Measurements from ENCODE around the gene NUP107.
A peak's percentile ranks its signal among the peaks of the same experiment; 100 is the strongest.

NUP107 gene

DNA sequence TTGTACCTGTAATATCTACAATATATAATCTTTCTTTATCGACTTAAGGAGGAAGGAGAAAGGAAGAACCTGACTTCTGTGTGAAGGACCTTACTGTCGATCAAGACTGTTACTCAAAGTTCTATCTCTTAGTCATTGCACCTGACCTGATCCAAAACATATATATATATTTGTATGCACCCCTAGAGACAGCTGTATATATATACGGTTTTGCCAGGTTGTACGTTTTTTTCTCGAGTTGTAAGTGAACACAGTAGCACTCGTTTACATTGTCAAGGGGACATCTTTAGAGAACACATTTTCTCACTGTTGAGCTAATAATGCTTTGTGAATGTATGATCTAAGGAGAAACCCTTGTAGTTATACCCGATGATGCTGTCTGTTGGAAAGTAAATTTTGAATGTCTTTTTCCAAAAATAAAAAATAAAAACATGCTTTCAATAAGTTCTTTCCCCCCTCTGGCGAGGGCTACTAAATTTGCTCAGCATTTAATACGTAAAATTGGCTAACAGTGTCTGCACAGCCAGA lies 58.7 kb downstream of the NUP107 start:
- peak in 1 of 2 donors; percentile 63 for DNase-seq

DNA sequence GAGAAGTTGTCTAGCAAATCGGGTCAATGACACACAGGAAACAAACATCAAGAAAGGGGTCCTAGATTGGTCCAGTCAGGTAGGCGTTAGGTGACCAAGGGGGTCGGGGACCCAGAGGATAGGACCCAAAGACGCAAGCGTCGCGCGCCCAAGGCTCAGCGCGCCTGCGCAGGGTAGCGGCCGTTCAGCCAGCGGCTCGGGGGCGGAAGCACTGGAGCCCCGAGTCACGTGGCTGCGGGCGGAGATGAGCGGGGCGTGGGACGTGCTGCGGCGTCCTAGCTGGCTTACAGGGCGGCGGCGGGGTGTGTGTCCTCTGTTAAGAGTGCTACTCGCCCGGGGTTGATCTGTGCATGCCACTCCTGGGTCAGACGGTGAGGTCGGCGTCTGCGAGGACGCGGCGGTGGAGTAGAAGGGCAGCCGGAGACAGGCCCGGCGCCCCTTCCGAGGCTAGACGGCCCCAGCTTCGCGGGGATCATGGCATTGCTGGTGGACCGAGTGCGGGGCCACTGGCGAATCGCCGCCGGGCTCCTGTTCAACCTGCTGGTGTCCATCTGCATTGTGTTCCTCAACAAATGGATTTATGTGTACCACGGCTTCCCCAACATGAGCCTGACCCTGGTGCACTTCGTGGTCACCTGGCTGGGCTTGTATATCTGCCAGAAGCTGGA lies 59.3 kb downstream of the NUP107 start, which contains the start of gene SLC35E3:
Gene SLC35E3 (plus strand): TSS at position 273 of the 668 bp plus-strand sequence. CDS start 202 bp downstream, at position 475.
- peak; percentile 92 to 94 for DNase-seq

DNA sequence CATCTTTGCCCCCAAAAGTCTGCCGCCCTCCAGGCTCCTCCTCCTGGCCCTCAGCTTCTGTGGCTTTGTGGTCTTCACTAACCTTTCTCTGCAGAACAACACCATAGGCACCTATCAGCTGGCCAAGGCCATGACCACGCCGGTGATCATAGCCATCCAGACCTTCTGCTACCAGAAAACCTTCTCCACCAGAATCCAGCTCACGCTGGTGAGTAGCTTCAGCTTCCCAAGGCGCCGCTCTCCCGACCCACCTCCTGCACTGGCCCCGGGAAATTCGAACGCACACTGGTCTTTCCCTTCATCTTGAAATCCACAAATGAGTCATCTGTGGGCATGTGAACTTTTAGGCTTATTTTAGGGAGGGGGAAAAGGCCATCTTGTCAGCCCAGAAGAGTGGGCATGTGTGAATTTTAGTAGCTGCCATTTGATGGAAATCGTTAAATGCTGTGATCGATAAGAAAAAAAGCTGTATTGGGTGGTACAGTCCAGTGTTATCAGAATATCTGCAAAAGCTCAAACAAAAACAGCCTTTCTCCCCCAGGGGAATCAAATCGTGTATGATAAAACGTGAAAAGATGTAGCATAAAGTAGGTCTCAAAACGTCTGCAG lies 59.9 kb downstream of the NUP107 start:
- DNase-seq: peak; percentile 34 to 67

DNA sequence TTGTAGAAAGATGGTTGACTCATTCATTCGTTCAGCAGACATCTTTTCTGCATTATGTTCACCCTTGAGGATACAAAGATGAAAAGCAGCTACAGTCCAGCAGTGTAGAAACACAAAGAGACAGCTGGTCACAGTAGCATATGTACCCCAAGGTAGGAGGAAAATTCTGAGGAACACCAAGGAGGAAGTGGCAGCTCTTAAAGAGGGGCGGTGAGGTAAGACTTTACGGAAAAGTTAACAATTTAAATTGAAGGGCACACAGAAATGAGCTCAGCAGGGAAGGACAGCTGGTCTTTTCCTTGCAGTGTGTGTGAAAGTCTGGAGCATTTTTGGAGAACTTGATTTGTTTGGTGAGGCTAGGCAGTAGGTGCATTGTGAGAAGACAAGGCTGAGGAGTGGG lies 62.7 kb downstream of the NUP107 start:
- no peak for DNase-seq

DNA sequence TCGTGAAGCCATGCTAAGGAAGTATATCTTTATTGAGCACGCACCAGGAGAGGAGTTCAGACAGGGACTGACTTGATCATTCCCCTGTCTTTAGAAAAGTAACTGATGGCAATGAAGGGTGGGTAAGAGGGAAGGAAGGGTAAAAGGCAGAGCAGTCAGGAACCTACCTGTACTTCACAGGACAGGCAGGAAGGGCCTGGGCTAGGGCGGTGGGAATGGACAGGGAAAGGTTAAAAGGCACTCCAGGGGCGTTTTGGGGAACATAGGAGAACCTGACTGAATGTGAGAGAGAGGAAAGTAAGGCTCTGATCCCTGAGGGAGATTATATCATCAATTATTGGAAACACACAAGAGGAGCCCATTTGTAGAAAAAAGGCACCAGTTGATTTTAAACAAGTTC lies 63.1 kb downstream of the NUP107 start:
- DNase-seq: no peak

DNA sequence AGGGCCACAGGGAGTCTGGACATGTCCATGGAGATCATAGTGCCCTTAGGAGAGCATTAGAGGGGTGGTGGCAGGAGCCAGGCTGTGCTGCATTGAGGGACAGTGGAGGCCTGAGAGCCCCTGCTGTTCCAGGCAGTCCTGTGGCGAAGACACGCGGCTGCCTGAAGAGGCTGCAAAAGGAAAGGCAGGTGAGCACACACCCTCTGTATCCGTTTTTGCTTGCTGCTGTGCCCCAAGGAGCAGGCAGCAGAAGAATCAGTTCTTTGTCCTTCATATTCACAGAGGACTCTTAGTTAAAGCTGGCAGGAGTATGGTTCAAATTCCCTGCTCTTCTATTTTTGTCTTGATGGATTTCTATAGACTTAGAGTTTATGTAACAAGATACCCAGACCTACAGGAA lies 63.7 kb downstream of the NUP107 start:
- DNase-seq: no peak

DNA sequence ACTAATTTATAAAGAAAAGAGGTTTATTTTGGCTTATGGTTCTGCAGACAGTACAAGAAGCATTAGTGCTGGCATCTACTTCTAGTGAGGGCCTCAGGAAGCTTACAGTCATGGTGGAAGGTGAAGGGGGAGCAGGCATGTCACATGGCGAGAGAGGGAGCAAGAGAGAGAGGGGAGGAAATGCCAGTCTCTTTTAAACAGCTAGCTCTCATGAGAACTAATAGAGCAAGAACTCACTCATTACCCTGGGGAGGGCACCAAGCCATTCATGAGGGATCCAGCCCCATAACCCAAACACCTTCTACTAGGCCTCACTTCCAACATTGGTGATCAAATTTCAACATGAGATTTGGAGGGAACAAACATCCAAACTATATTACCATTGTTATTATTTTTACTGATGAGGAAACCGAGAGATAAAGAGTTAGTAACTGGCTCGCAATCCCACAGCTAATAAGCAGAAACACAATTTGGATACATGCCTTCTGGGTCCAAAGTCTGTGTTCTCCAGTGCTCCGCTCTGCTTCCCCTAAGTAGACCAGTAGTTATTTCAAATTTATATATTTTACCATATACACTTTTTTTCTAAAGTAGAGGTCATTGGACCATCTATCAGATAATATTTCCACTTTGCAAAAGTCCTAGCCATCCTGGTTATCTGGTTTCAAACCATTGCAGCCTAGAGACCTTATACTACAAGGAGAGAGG lies 68.9 kb downstream of the NUP107 start:
- DNase-seq: no peak

DNA sequence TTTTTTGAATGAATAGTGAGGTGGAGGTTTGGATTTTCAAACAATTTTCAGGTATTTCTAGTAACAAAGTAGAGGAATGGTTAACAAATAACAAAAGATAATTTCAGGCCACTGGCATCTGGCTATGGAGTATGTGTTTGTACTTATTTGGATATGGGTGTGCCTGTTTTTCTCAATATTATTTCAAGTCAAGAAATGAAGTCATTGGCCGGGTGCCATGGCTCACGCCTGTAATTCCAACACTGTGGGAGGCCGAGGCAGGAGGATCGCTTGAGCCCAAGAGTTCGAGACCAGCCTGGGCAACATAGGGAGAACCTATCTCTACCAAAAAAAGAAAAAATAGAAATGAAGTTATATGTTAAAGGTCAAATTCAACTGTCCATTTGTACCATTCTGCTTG lies 73.1 kb downstream of the NUP107 start:
- DNase-seq: no peak

DNA sequence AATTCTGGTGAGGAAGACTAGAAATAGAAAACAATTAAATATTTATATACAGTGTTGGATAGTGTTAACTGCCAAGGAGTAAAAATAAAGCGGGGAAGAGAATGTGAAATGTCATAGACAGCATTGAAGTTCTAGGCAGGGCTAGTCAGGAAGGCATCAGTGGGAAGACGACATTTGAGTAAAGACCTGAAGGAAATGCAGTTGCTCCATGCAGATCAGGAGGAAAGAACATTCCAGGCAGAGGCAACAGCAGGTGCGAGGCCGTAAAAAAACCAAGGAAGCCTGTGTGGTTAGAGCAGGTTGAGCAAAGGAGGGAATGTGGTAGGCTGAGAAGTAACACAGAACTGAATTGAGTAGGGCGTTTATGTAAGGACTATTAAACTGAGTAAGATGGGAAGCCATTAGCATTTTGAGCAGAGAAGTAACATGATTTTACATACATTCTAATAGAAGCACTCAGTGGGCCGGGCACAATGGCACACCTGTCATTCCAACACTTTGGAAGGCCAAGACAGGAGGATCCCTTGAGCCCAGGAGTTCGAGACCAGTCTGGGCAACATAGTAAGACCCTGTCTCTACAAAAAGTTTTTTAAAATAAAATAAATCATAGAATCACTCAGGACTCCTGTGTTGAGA lies 74.1 kb downstream of the NUP107 start:
- no peak for DNase-seq

DNA sequence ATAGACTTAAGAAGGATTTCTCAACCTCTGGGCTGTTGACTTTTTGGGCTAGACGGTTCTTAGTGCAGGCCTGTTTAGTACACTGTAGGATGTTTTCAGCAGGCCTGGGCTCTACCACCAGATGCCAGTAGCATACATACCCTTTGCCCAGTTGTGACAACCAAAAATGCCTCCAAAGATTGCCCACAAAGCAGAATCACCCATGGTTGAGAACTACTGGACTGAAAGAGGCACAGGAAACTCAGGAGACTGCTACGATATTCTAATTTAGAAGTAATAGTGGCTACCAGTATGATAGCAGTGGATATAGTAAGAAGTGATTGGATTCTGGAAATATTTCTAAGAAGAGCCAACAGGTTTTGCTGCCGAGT lies 74.6 kb downstream of the NUP107 start:
- no peak for DNase-seq

DNA sequence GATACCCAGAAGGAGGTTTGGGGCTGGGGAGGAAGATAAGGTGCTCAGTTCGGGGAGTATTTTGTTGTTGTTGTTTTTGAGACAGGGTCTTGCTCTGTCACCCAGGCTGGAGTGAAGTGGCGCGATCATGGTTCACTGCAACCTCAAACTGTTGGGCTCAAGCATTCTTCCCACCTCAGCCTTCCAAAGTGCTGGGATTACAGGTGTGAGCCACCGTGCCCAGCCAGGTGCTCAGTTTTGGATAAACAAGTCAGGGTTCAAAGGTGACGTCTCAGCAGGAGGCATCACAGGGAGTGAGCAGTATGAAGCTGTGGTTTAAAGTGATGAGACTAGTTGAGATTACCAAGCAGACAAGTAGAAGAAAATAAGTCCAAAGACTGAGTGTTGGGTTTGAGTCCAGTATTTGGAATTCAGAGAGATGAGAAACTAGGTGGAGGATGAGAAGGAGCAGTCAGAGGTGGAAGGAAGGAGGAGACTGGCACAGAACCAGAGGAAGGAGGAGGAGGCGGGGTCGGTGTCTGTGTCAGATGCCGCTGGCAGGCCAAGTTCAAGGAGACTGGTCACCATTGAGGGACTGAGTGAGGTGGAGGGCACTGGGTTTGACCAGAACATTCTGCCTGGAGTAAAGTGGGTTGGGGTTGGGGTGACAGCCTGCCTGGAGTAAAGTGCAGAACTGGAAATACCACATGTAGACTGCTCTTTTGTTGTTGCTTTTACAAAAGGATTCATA lies 75.3 kb downstream of the NUP107 start:
- no peak for DNase-seq

DNA sequence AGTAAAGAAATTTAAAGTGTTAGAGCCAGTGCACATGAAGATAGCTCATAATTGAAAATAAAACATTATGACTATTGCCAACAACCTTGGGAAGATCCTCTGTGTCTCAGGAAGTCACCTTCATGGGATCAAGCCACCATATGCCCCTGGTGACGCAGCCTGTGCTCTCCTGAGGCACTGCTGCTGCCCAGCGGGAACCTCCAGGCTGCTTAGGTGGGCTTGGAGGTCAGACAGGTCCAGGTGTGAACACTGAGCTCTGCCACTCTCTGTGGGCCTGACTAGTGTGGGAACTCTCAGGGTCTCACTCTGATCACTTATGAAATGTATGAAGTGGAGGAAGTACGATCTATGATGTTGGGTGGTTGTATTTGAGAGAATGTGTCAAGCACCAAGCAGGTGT lies 75.9 kb downstream of the NUP107 start:
- no peak for DNase-seq

DNA sequence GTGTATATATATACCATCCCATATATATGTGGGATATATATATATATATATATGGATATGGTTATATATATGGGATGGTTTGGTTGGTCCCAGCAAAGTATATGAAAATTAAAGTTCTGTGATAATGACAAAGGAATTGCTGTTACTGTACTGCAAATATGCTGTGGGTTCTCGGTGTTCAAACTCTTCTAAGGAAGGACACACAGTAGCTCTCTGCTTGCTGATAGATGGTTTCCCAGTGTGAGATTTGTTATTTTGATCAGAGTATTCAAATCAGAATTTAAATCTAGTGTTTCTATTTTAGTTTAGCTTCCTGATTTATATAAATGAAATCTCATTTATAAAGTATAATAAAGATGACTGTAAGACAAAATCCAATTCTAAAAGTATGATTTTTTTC lies 78.9 kb downstream of the NUP107 start:
- DNase-seq: no peak

DNA sequence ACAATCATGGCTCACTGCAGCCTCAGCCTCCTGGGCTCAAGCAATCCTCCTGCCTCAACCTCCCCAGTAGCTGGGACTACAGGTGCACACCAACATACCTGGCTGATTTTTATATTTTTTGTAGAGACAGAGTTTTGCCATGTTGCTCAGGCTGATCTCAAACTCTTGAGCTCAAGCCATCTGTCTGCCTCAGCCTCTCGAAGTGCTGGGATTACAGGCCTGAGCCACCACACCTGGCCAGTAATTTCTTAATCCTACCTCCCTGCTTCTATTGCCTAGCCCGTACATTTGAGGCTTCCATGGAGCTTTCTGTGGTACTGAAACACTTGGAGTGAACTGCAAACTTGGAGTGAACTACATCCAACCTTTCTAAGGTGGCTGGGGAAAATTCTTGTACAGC lies 79.9 kb downstream of the NUP107 start:
- DNase-seq: no peak

DNA sequence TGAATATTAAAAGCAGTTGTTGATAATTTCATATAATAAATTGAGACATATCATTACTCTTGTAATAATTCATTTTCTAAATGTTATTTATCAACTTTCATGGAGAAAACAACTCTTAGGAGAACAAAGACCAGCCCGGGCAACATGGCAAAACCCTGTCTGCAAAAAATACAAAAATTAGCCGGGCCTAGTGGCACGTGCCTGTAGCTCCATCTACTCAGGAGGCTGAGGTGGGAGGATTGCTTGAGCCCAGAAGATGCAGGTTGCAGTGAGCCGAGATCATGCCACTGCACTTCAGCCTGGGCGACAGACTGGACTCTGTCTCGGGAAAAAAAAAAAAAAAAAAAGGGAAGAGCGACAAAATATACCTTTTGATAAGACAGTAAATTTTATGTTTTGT lies 80.4 kb downstream of the NUP107 start:
- DNase-seq: no peak

DNA sequence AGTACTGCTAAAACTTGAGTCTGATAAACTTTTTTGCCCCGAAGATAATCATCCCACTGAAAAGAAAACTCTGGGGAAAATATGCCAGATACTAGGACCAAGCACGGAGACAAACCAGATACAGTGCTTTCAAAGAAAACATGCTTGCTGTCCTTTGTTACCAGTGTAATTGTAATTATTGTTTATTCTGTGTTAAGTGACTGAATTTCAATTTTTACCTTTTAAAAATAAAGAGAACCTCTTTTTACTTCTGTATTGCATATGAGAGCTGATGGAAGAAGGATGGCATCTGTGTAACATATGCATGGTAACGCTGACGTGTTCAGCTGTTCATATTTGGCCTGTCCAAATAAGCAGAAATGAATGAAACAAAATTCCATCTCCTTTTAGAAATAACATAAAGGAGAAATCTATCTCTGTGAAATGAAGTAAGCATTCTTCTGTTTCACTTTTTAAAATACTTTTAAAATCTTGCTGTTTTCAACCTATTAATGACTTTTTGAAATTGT lies 81.7 kb downstream of the NUP107 start:
- no peak for DNase-seq

DNA sequence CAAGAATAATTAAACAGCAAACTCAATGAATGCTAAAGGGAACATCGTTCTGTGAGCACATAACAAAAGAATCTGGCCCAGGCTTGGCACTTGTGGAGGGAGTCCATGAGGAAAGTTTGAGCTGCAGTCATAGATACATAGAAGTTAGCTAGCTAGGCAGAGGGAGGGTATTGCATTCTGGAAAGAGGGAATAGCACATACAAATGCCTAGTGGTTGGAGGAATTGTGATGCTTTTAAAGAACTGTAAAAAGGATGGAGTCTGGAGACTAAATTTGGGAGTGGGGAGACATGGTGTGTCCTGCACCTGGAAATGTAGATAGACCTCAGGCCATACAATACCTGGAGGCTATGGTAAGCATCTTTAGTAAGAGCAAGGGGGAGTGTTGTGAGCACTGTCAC lies 83.2 kb downstream of the NUP107 start:
- DNase-seq: no peak

DNA sequence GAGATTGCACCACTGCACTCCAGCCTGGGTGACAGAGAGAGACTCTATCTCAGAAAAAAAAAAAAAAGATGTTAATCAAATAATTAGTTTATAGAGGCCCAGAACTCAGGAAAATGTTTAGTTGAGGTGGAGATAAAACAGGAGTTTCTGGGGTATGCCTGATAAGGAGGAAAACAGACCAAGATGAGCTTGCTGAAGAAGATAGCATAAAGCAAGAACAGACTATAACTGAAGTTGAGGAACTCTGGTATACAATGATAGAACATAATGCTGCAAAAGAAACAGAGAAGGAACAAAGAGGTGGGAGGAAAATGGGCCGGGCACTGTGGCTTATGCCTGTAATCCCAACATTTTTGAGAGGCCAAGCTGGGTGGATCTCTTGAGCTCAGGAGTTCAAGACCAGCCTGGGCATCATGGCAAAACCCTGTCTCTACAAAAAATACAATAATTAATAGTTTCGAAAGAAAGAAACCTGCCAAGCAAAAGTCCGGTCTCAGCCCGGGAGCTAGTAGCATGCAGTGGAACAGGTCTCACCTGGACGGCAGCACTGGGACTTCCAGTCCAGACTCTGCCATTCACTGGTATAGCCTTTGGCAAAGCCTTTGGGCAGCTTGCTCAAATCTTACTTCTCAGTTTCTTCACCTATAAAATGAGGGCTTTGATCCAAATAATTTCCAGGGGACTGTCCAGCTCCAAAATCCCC lies 84.6 kb downstream of the NUP107 start:
- DNase-seq: no peak

DNA sequence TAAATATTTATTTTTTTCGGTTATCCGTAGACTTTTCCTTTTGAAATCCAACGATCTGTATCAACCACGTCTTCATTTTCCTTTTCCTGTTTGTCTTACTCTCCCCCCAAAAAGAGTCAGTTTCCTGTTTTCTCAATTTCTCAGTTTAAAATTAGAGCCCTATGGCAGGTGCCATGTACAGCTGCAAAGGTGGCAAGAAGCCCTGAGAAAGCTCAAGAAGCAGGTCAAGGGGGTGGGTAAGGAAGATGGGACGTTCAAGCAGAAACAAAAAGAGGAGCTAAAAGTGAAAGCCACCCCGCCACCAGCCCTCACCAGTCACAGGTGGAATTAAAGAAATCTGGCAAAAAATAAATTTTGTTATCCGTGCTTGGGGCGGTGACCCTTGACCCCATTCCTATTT lies 85.9 kb downstream of the NUP107 start:
- DNase-seq: no peak

DNA sequence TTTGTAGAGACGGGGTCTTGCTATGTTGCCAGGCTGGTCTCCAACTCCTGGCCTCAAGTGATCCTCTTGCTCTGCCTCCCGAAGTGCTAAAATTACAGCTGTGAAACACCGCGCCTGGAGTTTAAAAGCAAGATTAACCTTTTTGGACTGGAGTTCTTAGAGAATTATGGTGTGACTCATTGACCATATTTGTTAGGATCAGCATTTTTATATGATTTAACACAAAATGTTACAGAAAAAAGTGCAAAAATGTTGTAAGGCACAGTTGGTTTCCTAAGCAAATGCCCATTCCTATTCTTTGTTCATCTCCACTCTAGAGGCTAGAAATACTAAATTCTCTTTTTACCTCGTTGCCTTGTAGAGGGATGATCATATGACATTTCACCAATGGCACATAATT lies 86.8 kb downstream of the NUP107 start:
- no peak for DNase-seq

DNA sequence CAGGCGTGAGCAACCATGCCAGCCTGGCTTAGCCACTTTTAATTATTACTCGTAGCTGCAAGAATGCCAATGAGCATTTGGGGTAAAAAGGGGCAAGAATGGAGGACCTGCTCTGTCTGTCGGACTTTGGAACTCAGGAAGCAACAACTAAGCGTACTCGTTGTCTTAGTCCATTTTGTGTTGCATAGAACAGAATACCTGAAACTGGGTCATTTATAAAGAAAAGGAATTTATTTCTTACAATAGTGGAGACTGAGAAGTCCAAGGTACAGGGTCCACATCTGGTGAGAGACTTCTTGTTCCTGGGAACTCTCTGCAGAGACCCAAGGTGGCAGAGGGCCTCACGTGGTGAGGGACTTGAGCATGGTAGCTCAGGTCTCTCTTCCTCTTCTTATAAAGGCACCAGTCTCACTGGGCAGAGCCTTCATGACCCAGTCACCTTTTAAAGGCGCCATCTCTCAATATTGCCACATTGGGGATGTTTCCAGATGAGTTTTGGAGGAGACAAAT lies 88.4 kb downstream of the NUP107 start:
- no peak for DNase-seq
